Thymus (tissue), 11 donors: ENCODE data around the gene SOX21. TPM values are rescaled to one million over a fixed set of nuclear protein-coding genes. Genes with fewer than 3 reads are reported as not detected.
A peak's percentile ranks its signal among the peaks of the same experiment; 100 is the strongest.

Experiments
- DNase-seq, 9 donors: peaks; one replicate each; pipeline ENCODE4 v3.0.0-alpha.2; 2013; ENCODE audit warnings: low spot score in 9 of 9, low read depth in 6 of 9, missing footprints in 1 of 9
- H3K27ac ChIP-seq, 2 donors: one replicate each; pipeline ENCODE4 v1.5.1; 2013; ENCODE audit warnings: control low read depth in 1 of 2, low read depth in 1 of 2, low read length in 1 of 2, mild to moderate bottlenecking in 1 of 2, moderate library complexity in 1 of 2
- H3K27me3 ChIP-seq, 2 donors: one replicate each; pipeline ENCODE4 v1.5.1; 2013; ENCODE audit warnings: low read length in 1 of 2; ENCODE audit not compliant: control insufficient read depth in 2 of 2, insufficient read depth in 1 of 2
- H3K36me3 ChIP-seq, 2 donors: one replicate each; pipeline ENCODE4 v1.5.1; 2013; ENCODE audit warnings: low read length in 1 of 2, mild to moderate bottlenecking in 1 of 2, moderate library complexity in 1 of 2; ENCODE audit not compliant: control insufficient read depth in 2 of 2, insufficient read depth in 2 of 2
- H3K4me1 ChIP-seq, 2 donors: one replicate each; pipeline ENCODE4 v1.5.1; 2013; ENCODE audit warnings: low read length in 2 of 2; ENCODE audit not compliant: control insufficient read depth in 2 of 2, insufficient read depth in 2 of 2
- H3K4me3 ChIP-seq, 2 donors: one replicate each; pipeline ENCODE4 v1.5.1; 2013; ENCODE audit warnings: low read length in 2 of 2, control low read depth in 1 of 2, mild to moderate bottlenecking in 1 of 2
- H3K9me3 ChIP-seq, 2 donors: one replicate each; pipeline ENCODE4 v1.5.1; 2013; ENCODE audit warnings: low read length in 1 of 2, mild to moderate bottlenecking in 1 of 2; ENCODE audit not compliant: control insufficient read depth in 2 of 2, insufficient read depth in 1 of 2
- WGBS: extraction: QIAGEN DNeasy Blood & Tissue Kit; methylation state at CpG from one replicate; pipeline ENCODE4 v1.1.7; 2013; 5-methylcytosine and 5-hydroxymethylcytosine counted together
- polyA plus RNA-seq: library from polyadenylated mRNA; stranded (reverse); fragments of 200-250 nt; gene quantifications from one replicate; pipeline ENCODE4 v1.2.3, GENCODE V29; 2013
- total RNA-seq: library from RNA; stranded (reverse); fragments of 120-200 nt; gene quantifications from one replicate; pipeline ENCODE4 v1.2.4, GENCODE V29; 2013
- donor health status: healthy.

SOX21 gene
- total and polyA plus RNA-seq, 2 donors: 0.05 to 0.25 TPM

- H3K4me3 ChIP-seq: no peak overlapping the region
- H3K9me3 ChIP-seq: no peaks in the 10 kb centered on the region
- no peak for DNase-seq
- no peaks in the 10 kb centered on the region for H3K36me3 ChIP-seq
- no peaks in the 10 kb centered on the region for H3K4me1 ChIP-seq
- 85% methylated on average over 3 of the region's 3 CpGs for WGBS
- H3K27me3 ChIP-seq: peaks cover 56 to 76% of the 10 kb centered on the region in 2 donors
- no peak overlapping the region for H3K27ac ChIP-seq
Measured at GRCh38 chr13:94700051-94700535, 12.3 kb downstream of the SOX21 start.

GRCh38 chr13:94696171-94696570 is 16.2 kb downstream of the SOX21 start:
- Histone ChIP-seq H3K9me3 (no peaks in the 10 kb centered on the region), H3K27ac (no peak overlapping the region), H3K4me1 (no peaks in the 10 kb centered on the region), H3K4me3 (no peak overlapping the region), H3K36me3 (no peaks in the 10 kb centered on the region), H3K27me3 (peaks cover 17 to 39% of the 10 kb centered on the region in 2 donors)
- DNase-seq: no peak
- 94% methylated on average over 1 of the region's 1 CpG for WGBS

- Histone ChIP-seq H3K9me3 (no peaks in the 10 kb centered on the region), H3K27me3 (peaks cover 2 to 7% of the 10 kb centered on the region in 2 donors), H3K4me1 (no peaks in the 10 kb centered on the region), H3K4me3 (no peak overlapping the region), H3K27ac (no peak overlapping the region), H3K36me3 (no peaks in the 10 kb centered on the region)
- no peak for DNase-seq
- 91% methylated on average over 4 of the region's 4 CpGs for WGBS
Measured at GRCh38 chr13:94692030-94692429, 20.3 kb downstream of the SOX21 start.

- DNase-seq: no peak
- no peak overlapping the region for H3K27ac ChIP-seq
Measured at GRCh38 chr13:94683409-94683808, 28.9 kb downstream of the SOX21 start.

GRCh38 chr13:94682229-94682628 is 30.1 kb downstream of the SOX21 start:
- H3K4me1 ChIP-seq: no peaks in the 10 kb centered on the region

More at GRCh38 chr13:94683409-94683808, 28.9 kb downstream of the SOX21 start:
- no peaks in the 10 kb centered on the region for H3K36me3 ChIP-seq
- H3K4me1 ChIP-seq: no peaks in the 10 kb centered on the region
- H3K4me3 ChIP-seq: no peak overlapping the region
- WGBS: 93% methylated on average over 5 of the region's 5 CpGs
- H3K27me3 ChIP-seq: peaks cover 0 to 5% of the 10 kb centered on the region in 2 donors
- no peaks in the 10 kb centered on the region for H3K9me3 ChIP-seq

GRCh38 chr13:94679614-94680013 is 32.7 kb downstream of the SOX21 start:
- DNase-seq: no peak
- Histone ChIP-seq H3K36me3 (no peaks in the 10 kb centered on the region), H3K4me3 (no peak overlapping the region), H3K27me3 (peaks cover 0 to 9% of the 10 kb centered on the region in 2 donors), H3K27ac (no peak overlapping the region), H3K9me3 (no peaks in the 10 kb centered on the region), H3K4me1 (no peaks in the 10 kb centered on the region)
- 80% methylated on average over 6 of the region's 6 CpGs for WGBS

More at GRCh38 chr13:94682229-94682628, 30.1 kb downstream of the SOX21 start:
- H3K27me3 ChIP-seq: peaks cover 0 to 9% of the 10 kb centered on the region in 2 donors
- DNase-seq: no peak
- 83% methylated on average over 2 of the region's 2 CpGs for WGBS
- no peaks in the 10 kb centered on the region for H3K9me3 ChIP-seq
- no peaks in the 10 kb centered on the region for H3K36me3 ChIP-seq
- H3K4me3 ChIP-seq: no peak overlapping the region
- no peak overlapping the region for H3K27ac ChIP-seq

GRCh38 chr13:94678845-94679244 is 33.5 kb downstream of the SOX21 start:
- Histone ChIP-seq H3K9me3 (no peaks in the 10 kb centered on the region), H3K4me3 (no peak overlapping the region), H3K36me3 (no peaks in the 10 kb centered on the region), H3K4me1 (no peaks in the 10 kb centered on the region), H3K27ac (no peak overlapping the region), H3K27me3 (peaks cover 0 to 9% of the 10 kb centered on the region in 2 donors)
- WGBS: 95% methylated on average over 2 of the region's 2 CpGs
- no peak for DNase-seq

GRCh38 chr13:94677799-94678198 is 34.5 kb downstream of the SOX21 start:
- no peak overlapping the region for H3K27ac ChIP-seq
- no peaks in the 10 kb centered on the region for H3K36me3 ChIP-seq
- peaks cover 0 to 7% of the 10 kb centered on the region in 2 donors for H3K27me3 ChIP-seq
- H3K9me3 ChIP-seq: no peaks in the 10 kb centered on the region
- no peak overlapping the region for H3K4me3 ChIP-seq
- DNase-seq: no peak
- WGBS: 96% methylated on average over 2 of the region's 2 CpGs
- H3K4me1 ChIP-seq: no peaks in the 10 kb centered on the region

GRCh38 chr13:94674609-94675348 is 37.6 kb downstream of the SOX21 start:
- peak; percentile 11 to 71 (median 41) for DNase-seq
- Histone ChIP-seq H3K27ac (no peak overlapping the region), H3K9me3 (no peaks in the 10 kb centered on the region), H3K4me1 (no peaks in the 10 kb centered on the region), H3K4me3 (no peak overlapping the region), H3K27me3 (peaks cover 0 to 6% of the 10 kb centered on the region in 2 donors), H3K36me3 (no peaks in the 10 kb centered on the region)
- WGBS: 42% methylated on average over 5 of the region's 5 CpGs
